IMR-90 (cell line): ENCODE measurements around the gene ARHGEF1.

Source experiments
- CHD1 ChIP-seq: IDR thresholded peaks from 2 replicates; pipeline ENCODE4 v1.6.1; 2012; ENCODE audit warnings: low read depth, low read length, improper control_type of control experiment
- POLR2A ChIP-seq: IDR thresholded peaks from 2 replicates; pipeline ENCODE4 v1.6.1; 2012; ENCODE audit warnings: mild to moderate bottlenecking, low read depth, low read length
- RAD21 ChIP-seq: IDR thresholded peaks from 2 replicates; pipeline ENCODE4 v1.6.1; 2012; ENCODE audit warnings: low read length, improper control_type of control experiment
- TF ChIP-seq, protein P1 (sequence below): conservative IDR thresholded peaks from 2 replicates; pipeline ENCODE4 v1.5.1; 2012; ENCODE audit warnings: mild to moderate bottlenecking, low read depth, low read length, improper control_type of control experiment
- TF ChIP-seq, protein P2 (sequence below): fragments of 150-350 bp; IDR thresholded peaks from 2 replicates; pipeline ENCODE4 v1.6.1; 2016; ENCODE audit warnings: low read depth, mild to moderate bottlenecking, low read length, moderate library complexity, borderline replicate concordance

DNA sequence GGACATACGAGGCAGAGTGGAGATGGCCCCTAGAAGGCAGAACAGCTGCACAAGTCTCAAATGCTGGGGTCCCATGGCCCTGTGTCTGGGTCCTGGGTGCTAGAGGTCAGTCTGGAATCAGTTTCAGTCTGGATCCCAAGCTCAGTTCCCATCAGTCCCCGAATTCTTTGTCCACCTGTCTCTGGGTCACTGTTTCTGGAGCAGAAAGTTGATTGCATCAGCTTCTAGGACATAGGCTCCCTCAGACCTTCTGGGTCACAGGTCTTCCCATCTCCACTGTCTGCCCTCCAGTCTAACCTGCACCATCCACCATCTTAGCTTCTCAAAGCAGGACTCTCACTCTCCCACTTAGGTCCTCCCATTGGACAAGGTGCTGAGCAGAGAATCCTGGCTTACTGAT is 43.8 kb upstream of the ARHGEF1 start:
- TF ChIP-seq RAD21: no peak
- TF ChIP-seq, protein P1, sequence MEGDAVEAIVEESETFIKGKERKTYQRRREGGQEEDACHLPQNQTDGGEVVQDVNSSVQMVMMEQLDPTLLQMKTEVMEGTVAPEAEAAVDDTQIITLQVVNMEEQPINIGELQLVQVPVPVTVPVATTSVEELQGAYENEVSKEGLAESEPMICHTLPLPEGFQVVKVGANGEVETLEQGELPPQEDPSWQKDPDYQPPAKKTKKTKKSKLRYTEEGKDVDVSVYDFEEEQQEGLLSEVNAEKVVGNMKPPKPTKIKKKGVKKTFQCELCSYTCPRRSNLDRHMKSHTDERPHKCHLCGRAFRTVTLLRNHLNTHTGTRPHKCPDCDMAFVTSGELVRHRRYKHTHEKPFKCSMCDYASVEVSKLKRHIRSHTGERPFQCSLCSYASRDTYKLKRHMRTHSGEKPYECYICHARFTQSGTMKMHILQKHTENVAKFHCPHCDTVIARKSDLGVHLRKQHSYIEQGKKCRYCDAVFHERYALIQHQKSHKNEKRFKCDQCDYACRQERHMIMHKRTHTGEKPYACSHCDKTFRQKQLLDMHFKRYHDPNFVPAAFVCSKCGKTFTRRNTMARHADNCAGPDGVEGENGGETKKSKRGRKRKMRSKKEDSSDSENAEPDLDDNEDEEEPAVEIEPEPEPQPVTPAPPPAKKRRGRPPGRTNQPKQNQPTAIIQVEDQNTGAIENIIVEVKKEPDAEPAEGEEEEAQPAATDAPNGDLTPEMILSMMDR: no peak
- no peak for TF ChIP-seq POLR2A
- TF ChIP-seq, protein P2, sequence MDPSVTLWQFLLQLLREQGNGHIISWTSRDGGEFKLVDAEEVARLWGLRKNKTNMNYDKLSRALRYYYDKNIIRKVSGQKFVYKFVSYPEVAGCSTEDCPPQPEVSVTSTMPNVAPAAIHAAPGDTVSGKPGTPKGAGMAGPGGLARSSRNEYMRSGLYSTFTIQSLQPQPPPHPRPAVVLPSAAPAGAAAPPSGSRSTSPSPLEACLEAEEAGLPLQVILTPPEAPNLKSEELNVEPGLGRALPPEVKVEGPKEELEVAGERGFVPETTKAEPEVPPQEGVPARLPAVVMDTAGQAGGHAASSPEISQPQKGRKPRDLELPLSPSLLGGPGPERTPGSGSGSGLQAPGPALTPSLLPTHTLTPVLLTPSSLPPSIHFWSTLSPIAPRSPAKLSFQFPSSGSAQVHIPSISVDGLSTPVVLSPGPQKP: no peak
- TF ChIP-seq CHD1: no peak
